Neural crest cell (in vitro differentiated cells): ENCODE data around the gene ARHGAP26. TPM values are rescaled to one million over a fixed set of nuclear protein-coding genes. Genes with fewer than 3 reads are reported as not detected.

Source experiments
- DNase-seq: peaks from one replicate; pipeline ENCODE4 v3.0.0; 2021; ENCODE audit warnings: low read depth, mixed read lengths, low spot score
- H3K27ac Mint-ChIP-seq: one replicate; pipeline ENCODE4 v1.8.0; 2021; ENCODE audit warnings: mild to moderate bottlenecking, mixed read lengths; ENCODE audit not compliant: unreplicated experiment
- H3K27me3 Mint-ChIP-seq: 2 replicates; pipeline ENCODE4 v1.8.0; 2021; ENCODE audit warnings: low read depth, mild to moderate bottlenecking, mixed read lengths
- H3K36me3 Mint-ChIP-seq: 2 replicates; pipeline ENCODE4 v1.8.0; 2021; ENCODE audit warnings: low read depth, mild to moderate bottlenecking, mixed read lengths
- H3K4me1 Mint-ChIP-seq: 2 replicates; pipeline ENCODE4 v1.8.0; 2021; ENCODE audit warnings: mixed read lengths
- H3K4me3 Mint-ChIP-seq: one replicate; pipeline ENCODE4 v1.8.0; 2021; ENCODE audit warnings: mild to moderate bottlenecking, mixed read lengths
- H3K9me3 Mint-ChIP-seq: 2 replicates; pipeline ENCODE4 v1.8.0; 2021; ENCODE audit warnings: mixed read lengths
- total RNA-seq: library from RNA; stranded (reverse); gene quantifications from 2 replicates; pipeline ENCODE4 v1.2.1, GENCODE V29; 2021
- TF ChIP-seq, protein P1 (sequence below): fragments of 200-600 bp; sonication (generic); conservative IDR thresholded peaks from 2 replicates; pipeline ENCODE4 v1.5.0; 2021; ENCODE audit warnings: antibody characterized with exemption, mild to moderate bottlenecking

Gene ARHGAP26
- total RNA-seq, 1 donor from 2014 or later: 5.5 TPM

DNA sequence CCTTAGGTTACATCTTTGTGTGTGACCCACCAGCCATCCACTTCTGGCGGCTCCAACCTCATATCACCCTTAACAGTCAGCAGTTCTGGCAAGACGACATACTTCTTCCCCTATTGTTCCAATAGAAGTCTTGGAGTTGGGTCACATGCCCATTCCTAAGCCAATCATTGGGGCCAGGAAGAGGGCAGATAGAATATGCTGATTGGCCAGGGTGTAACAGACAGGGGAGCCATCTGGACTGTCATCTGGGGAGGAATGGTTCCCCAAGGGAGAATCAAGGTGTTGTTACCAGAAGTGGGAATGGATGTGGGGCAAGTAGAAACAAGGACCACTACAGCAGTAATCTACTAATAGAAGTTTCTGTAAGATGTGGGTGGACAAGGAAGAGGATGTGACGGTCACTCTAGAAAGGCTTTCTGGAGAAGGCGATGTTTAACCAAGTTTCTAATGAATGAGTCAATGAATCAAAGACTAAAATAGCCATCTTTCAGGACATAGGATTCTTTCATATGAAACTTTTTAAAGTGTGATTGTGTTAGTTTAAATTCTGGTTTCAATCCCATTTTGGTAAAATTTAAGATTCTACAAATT lies 200.4 kb downstream of the ARHGAP26 start:
- H3K36me3 Mint-ChIP-seq: peaks cover 3% of the 10 kb centered on the region
- peaks cover 4% of the 10 kb centered on the region for H3K9me3 Mint-ChIP-seq
- H3K27ac Mint-ChIP-seq: no peak overlapping the region
- DNase-seq: no peak
- H3K4me1 Mint-ChIP-seq: no peaks in the 10 kb centered on the region
- TF ChIP-seq, protein P1, sequence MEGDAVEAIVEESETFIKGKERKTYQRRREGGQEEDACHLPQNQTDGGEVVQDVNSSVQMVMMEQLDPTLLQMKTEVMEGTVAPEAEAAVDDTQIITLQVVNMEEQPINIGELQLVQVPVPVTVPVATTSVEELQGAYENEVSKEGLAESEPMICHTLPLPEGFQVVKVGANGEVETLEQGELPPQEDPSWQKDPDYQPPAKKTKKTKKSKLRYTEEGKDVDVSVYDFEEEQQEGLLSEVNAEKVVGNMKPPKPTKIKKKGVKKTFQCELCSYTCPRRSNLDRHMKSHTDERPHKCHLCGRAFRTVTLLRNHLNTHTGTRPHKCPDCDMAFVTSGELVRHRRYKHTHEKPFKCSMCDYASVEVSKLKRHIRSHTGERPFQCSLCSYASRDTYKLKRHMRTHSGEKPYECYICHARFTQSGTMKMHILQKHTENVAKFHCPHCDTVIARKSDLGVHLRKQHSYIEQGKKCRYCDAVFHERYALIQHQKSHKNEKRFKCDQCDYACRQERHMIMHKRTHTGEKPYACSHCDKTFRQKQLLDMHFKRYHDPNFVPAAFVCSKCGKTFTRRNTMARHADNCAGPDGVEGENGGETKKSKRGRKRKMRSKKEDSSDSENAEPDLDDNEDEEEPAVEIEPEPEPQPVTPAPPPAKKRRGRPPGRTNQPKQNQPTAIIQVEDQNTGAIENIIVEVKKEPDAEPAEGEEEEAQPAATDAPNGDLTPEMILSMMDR: no peak
- no peaks in the 10 kb centered on the region for H3K27me3 Mint-ChIP-seq
- H3K4me3 Mint-ChIP-seq: no peak overlapping the region

DNA sequence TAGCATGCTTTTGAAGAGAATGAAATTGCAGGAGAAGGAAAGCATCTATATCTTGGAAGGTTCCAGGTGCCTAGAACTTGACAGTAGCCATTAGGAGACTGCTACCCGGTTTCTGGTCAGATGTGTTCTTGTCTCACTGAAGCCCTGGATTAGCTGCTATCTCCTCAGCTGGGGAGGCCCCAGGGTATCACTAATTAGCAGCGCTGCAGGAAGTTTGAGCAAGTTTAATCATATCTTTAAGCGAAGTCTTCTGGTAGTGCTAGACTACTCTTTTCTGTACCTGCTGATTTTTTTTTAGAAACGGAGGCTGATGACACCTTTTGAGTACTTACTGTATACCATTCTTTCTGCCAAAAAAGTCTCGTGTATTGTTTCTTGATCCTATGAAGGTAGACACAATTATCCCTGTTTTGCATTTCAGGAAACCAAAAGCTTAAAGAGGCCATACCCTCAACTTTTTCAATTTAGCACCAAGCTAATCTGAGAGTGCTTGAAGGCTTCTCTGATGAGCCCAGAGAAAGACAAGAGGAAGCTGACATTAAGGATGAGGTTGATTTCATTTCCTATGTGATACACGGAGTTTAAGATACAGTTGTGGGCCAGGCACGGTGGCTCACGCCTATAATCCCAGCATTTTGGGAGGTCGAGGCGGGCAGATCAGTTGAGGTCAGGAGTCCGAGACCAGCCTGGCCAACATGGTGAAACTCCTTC lies 201.3 kb downstream of the ARHGAP26 start:
- Mint-ChIP-seq H3K27me3 (no peaks in the 10 kb centered on the region), H3K27ac (no peak overlapping the region), H3K4me3 (no peak overlapping the region), H3K36me3 (peaks cover 3% of the 10 kb centered on the region), H3K9me3 (peaks cover 4% of the 10 kb centered on the region), H3K4me1 (no peaks in the 10 kb centered on the region)
- no peak for DNase-seq
- TF ChIP-seq, protein P1: no peak

DNA sequence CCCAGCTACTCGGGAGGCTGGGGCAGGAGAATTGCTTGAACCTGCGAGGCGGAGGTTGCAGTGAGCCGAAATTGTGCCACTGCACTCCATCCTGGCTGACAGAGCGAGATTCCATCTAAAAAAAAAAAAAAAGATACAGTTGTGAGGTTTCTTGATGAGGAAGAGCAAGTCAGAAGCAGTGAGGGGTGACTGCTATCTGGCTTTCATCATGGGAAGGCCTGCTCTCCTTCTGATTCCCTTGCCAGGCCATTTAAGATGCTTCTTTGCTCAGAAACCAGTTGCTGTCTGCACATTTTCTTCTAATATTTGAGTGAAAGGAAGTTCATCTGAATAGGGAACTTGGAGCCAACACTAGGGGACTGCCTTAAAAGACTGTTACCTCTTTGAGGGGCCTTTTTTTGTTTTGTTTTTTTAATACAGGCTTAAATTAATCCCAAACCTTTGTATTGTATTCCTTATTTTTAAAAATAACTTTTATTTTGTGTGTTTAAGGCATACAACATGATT lies 201.9 kb downstream of the ARHGAP26 start:
- H3K9me3 Mint-ChIP-seq: peaks cover 4% of the 10 kb centered on the region
- TF ChIP-seq, protein P1: no peak

DNA sequence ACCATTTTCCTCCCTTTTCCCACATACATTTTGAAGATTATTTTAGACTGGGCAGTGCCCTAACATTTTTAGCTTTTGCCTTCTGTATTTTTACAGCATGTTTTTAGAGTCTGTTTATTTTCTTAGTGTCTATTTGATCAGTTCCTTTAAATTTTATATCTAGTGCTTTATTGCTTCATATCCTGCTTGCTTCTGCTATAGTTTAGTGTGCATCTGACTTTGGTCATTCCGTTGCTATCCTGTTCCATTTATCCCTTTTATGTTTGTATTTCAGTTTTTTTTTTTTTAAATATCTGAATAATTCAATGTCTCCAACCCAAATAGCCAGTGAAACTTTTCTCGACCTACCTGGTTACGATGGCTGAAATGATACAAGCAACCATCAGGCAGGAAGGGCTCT lies 203.8 kb downstream of the ARHGAP26 start:
- H3K9me3 Mint-ChIP-seq: peaks cover 4% of the 10 kb centered on the region

More for the DNA sequence above, 201.9 kb downstream of the ARHGAP26 start:
- no peak for DNase-seq
- peaks cover 3% of the 10 kb centered on the region for H3K36me3 Mint-ChIP-seq
- no peak overlapping the region for H3K4me3 Mint-ChIP-seq
- no peaks in the 10 kb centered on the region for H3K4me1 Mint-ChIP-seq
- no peaks in the 10 kb centered on the region for H3K27me3 Mint-ChIP-seq
- H3K27ac Mint-ChIP-seq: no peak overlapping the region

DNA sequence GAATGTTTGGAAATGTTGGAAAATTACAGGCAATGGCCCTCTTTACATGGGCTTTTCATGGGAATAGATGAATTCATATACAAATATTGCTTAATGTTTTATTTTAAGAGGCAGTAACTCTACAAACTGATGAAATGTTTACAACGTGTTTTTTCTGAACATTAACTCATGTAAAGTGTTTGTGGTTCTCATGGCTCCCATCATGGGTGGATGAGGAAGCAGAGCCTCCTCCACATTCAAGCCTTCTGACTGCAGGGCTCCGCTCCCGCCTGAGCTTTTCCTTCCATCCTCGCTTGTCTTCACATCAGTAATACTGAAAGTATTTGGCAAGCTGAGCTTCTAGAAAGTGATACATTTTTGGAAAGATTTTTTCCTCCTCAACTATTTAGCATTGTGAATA lies 204.2 kb downstream of the ARHGAP26 start:
- no peak for DNase-seq
- H3K4me3 Mint-ChIP-seq: no peak overlapping the region
- H3K4me1 Mint-ChIP-seq: no peaks in the 10 kb centered on the region
- H3K27me3 Mint-ChIP-seq: no peaks in the 10 kb centered on the region
- peaks cover 3% of the 10 kb centered on the region for H3K36me3 Mint-ChIP-seq
- peaks cover 4% of the 10 kb centered on the region for H3K9me3 Mint-ChIP-seq
- H3K27ac Mint-ChIP-seq: no peak overlapping the region
- TF ChIP-seq, protein P1: no peak

More for the DNA sequence above, 203.8 kb downstream of the ARHGAP26 start:
- Mint-ChIP-seq H3K4me1 (no peaks in the 10 kb centered on the region), H3K4me3 (no peak overlapping the region), H3K36me3 (peaks cover 3% of the 10 kb centered on the region), H3K27ac (no peak overlapping the region), H3K27me3 (no peaks in the 10 kb centered on the region)
- no peak for DNase-seq
- TF ChIP-seq, protein P1: no peak
